Endothelial cell of umbilical vein (primary cell): ENCODE results near the gene MIB2. TPM values are rescaled to one million over a fixed set of nuclear protein-coding genes. Genes with fewer than 3 reads are reported as not detected.
A peak's percentile ranks its signal among the peaks of the same experiment; 100 is the strongest.

Source experiments
- BruUV-seq: library from RNA; stranded (reverse); fragments of 400-500 nt; replicated peaks from 2 replicates; lab custom pipeline; 2021; lab: Mats Ljungman, UMichigan
- CTCF ChIA-PET: fragments of 300-600, 350-600 bp; sonication (Branson Sonifier 250); formaldehyde crosslinking; loops from one replicate; lab custom pipeline; 2021; ENCODE audit warnings: antibody characterized with exemption, inconsistent platforms; lab: Charles Lee
- POLR2A ChIA-PET: fragments of 300-600, 350-600 bp; sonication (Branson Sonifier 250); formaldehyde crosslinking; loops from one replicate; lab custom pipeline; 2021; ENCODE audit warnings: antibody characterized with exemption, inconsistent platforms; lab: Charles Lee
- DNase-seq: peaks from one replicate; pipeline ENCODE4 v3.0.0-alpha.2; 2011; ENCODE audit warnings: low read depth, low spot score
- FAIRE-seq: peaks from 2 replicates; lab custom pipeline; 2011; peaks lifted over from hg19 to GRCh38; lab: Jason Lieb, UNC
- H2AFZ ChIP-seq: 2 replicates; pipeline ENCODE4 v1.6.0; 2012; ENCODE audit warnings: low read depth, low read length, control low read depth, inconsistent platforms
- H3K27ac ChIP-seq: 2 replicates; pipeline ENCODE4 v1.5.1; 2011; ENCODE audit warnings: low read depth, mild to moderate bottlenecking, control low read depth, low read length, moderate library complexity; ENCODE audit not compliant: insufficient read depth
- H3K27me3 ChIP-seq, 2 experiments: 2 replicates each; pipeline versions ENCODE4 v1.6.0 to v1.6.1; 2011; ENCODE audit warnings: low read length in 2 of 2, mixed read lengths in 1 of 2; ENCODE audit not compliant: control insufficient read depth in 2 of 2, insufficient read depth in 2 of 2
- H3K36me3 ChIP-seq, 2 experiments: 2 replicates in 1 of 2; 3 replicates in 1 of 2; pipeline ENCODE4 v1.5.1; 2011; ENCODE audit warnings: low read length in 2 of 2, mild to moderate bottlenecking in 1 of 2, moderate library complexity in 1 of 2; ENCODE audit not compliant: control insufficient read depth in 2 of 2, insufficient read depth in 2 of 2; ENCODE audit errors: extremely low read depth in 1 of 2
- H3K4me1 ChIP-seq: 3 replicates; pipeline ENCODE4 v1.5.1; 2011; ENCODE audit warnings: mild to moderate bottlenecking, low read length; ENCODE audit not compliant: control insufficient read depth, insufficient read depth; ENCODE audit errors: extremely low read depth
- H3K4me2 ChIP-seq: 2 replicates; pipeline ENCODE4 v1.6.1; 2011; ENCODE audit warnings: low read length, control low read depth, mixed read lengths; ENCODE audit not compliant: insufficient read depth
- H3K4me3 ChIP-seq, 3 experiments: fragments of 200-600 bp in 1 of 3; sonication (generic), shearing (Covaris generic) in 1 of 3; replicated peaks in 1 of 3; 2 replicates each; pipeline ENCODE4 v1.5.1; 2011 to 2016; ENCODE audit warnings: control low read depth in 3 of 3, low read length in 3 of 3, mild to moderate bottlenecking in 2 of 3, inconsistent platforms in 1 of 3, low read depth in 1 of 3, moderate library complexity in 1 of 3; ENCODE audit not compliant: insufficient read depth in 1 of 3
- H3K79me2 ChIP-seq: 2 replicates; pipeline ENCODE4 v1.6.0; 2012; ENCODE audit warnings: low read length, inconsistent platforms; ENCODE audit not compliant: control insufficient read depth, insufficient read depth
- H3K9ac ChIP-seq: replicated peaks from 2 replicates; pipeline ENCODE3; 2011; ENCODE audit warnings: low read length, control low read depth; ENCODE audit not compliant: insufficient read depth; ENCODE audit errors: extremely low read depth
- H3K9me1 ChIP-seq: replicated peaks from 3 replicates; pipeline ENCODE4 v1.6.0; 2011; ENCODE audit warnings: mild to moderate bottlenecking, low read length; ENCODE audit not compliant: control insufficient read depth, insufficient read depth; ENCODE audit errors: extremely low read depth
- H3K9me3 ChIP-seq: replicated peaks from 2 replicates; pipeline ENCODE4 v1.5.1; 2012; ENCODE audit warnings: low read length, inconsistent platforms; ENCODE audit not compliant: control insufficient read depth, insufficient read depth
- H4K20me1 ChIP-seq: replicated peaks from 2 replicates; pipeline ENCODE3; 2011; ENCODE audit warnings: mild to moderate bottlenecking, low read length; ENCODE audit not compliant: control insufficient read depth, insufficient read depth; ENCODE audit errors: extremely low read depth
- EZH2 ChIP-seq: IDR thresholded peaks from 2 replicates; pipeline ENCODE4 v1.6.1; 2012; ENCODE audit warnings: borderline replicate concordance, low read depth, mild to moderate bottlenecking, moderate library complexity, low read length, inconsistent platforms; ENCODE audit not compliant: severe bottlenecking
- FOS ChIP-seq: IDR thresholded peaks from 2 replicates; pipeline ENCODE4 v1.6.1; 2011; ENCODE audit warnings: mild to moderate bottlenecking, low read length, moderate library complexity, borderline replicate concordance; ENCODE audit not compliant: insufficient read depth
- GATA2 ChIP-seq: IDR thresholded peaks from 2 replicates; pipeline ENCODE4 v1.7.0; 2011; ENCODE audit warnings: low read depth, mild to moderate bottlenecking, moderate library complexity, mixed read lengths, low read length; ENCODE audit not compliant: insufficient read length, insufficient read depth
- JUN ChIP-seq: IDR thresholded peaks from 2 replicates; pipeline ENCODE4 v1.6.1; 2011; ENCODE audit warnings: borderline replicate concordance, low read depth; ENCODE audit not compliant: insufficient read length, insufficient read depth
- MAX ChIP-seq: IDR thresholded peaks from 2 replicates; pipeline ENCODE4 v1.6.1; 2011; ENCODE audit not compliant: insufficient read depth, insufficient read length
- MYC ChIP-seq: IDR thresholded peaks from one replicate; pipeline ENCODE4 v1.6.1; 2011; ENCODE audit warnings: mild to moderate bottlenecking, low read depth, low read length
- POLR2A ChIP-seq: IDR thresholded peaks from 2 replicates; pipeline ENCODE4 v1.6.1; 2012; ENCODE audit warnings: low read depth, mild to moderate bottlenecking, control low read depth, low read length
- POLR2AphosphoS5 ChIP-seq: IDR thresholded peaks from 2 replicates; pipeline ENCODE4 v1.6.1; 2012; ENCODE audit warnings: low read depth, mild to moderate bottlenecking, control low read depth, low read length, moderate library complexity; ENCODE audit not compliant: insufficient read depth
- dilution Hi-C: fragments of 300-500 bp; cut with MboI; formaldehyde crosslinking; loops from one replicate; pipeline ENCODE4 v1.15.0; 2019; ENCODE audit warnings: low sequenced_read_pairs; ENCODE audit not compliant: extremely low pct_ligation_motif_present
- intact Hi-C: fragments of 100-400 bp; cut with micrococcal nuclease; formaldehyde crosslinking; loops from one replicate; pipeline ENCODE4 v1.10.0; 2022
- polyA plus RNA-seq, 4 experiments: library from polyadenylated mRNA; depleted of rRNA in 3 of 4; stranded (reverse) in 3 of 4; unstranded in 1 of 4; fragments of >200 nt; gene quantifications; 2 replicates each; pipeline versions ENCODE4 v1.2.1 to v1.2.3, GENCODE V29; 2011 to 2012; ENCODE audit warnings: missing spikeins in 1 of 4
- total RNA-seq: library from RNA; stranded (reverse); gene quantifications from 2 replicates; pipeline ENCODE4 v1.2.3, GENCODE V29; 2021
- TF ChIP-seq, protein P1 (sequence below), 2 donors: IDR thresholded peaks; 1 replicate in 1 of 2; 2 replicates in 1 of 2; pipeline ENCODE4 v1.5.1; 2011; ENCODE audit warnings: low read length in 2 of 2, mild to moderate bottlenecking in 2 of 2, moderate library complexity in 2 of 2, control low read depth in 1 of 2, inconsistent platforms in 1 of 2, low read depth in 1 of 2; ENCODE audit not compliant: insufficient read depth in 1 of 2; ENCODE audit errors: extremely low read depth in 1 of 2

Gene MIB2
- total and polyA plus RNA-seq, 2 donors (not counting 3 experiments of a cell fraction or from before 2014, with no cell fraction given) = 25.9 to 45.0 TPM

DNA sequence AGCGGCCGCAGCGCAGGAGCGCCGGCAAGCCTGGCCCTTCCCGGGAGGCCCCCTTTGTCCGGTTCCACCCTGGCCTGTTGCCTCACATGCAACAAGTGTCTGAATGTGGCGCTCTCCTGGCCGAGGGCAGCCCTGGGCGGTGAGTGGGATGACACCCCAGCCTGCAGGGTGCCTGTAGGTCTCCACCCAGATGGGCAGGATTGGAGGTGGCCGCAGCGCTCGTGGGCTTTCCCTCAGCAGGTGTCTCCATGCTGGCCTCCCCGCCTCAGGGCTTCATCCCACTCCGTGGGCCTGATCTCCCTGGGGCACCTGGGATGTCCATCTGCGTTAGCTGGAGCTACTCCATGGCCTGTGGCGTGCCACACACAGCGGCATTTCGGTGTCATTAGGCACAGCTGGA lies 1.5 kb downstream of the MIB2 start:
- FAIRE-seq = no peak
- Histone ChIP-seq H3K4me3 (peak overlapping the region in 2 of 3 experiments; percentile 67 to 99), H3K9ac (peak overlapping the region; percentile 100), H3K9me3 (no peaks in the 10 kb centered on the region), H3K4me1 (peaks cover 16% of the 10 kb centered on the region), H3K79me2 (peaks cover 3% of the 10 kb centered on the region), H4K20me1 (no peaks in the 10 kb centered on the region), H3K36me3 (peaks cover 0 to 2% of the 10 kb centered on the region in 2 experiments), H3K9me1 (no peaks in the 10 kb centered on the region), H3K4me2 (peak overlapping the region; percentile 75), H2AFZ (no peak overlapping the region), H3K27ac (no peak overlapping the region), H3K27me3 (no peaks in the 10 kb centered on the region)
- TF ChIP-seq FOS = no peak
- no peak for TF ChIP-seq MYC
- TF ChIP-seq POLR2AphosphoS5 = no peak
- TF ChIP-seq MAX = no peak
- TF ChIP-seq GATA2 = no peak
- no peak for TF ChIP-seq EZH2
- no peak for TF ChIP-seq POLR2A
- no peak for TF ChIP-seq JUN
- TF ChIP-seq, protein P1, sequence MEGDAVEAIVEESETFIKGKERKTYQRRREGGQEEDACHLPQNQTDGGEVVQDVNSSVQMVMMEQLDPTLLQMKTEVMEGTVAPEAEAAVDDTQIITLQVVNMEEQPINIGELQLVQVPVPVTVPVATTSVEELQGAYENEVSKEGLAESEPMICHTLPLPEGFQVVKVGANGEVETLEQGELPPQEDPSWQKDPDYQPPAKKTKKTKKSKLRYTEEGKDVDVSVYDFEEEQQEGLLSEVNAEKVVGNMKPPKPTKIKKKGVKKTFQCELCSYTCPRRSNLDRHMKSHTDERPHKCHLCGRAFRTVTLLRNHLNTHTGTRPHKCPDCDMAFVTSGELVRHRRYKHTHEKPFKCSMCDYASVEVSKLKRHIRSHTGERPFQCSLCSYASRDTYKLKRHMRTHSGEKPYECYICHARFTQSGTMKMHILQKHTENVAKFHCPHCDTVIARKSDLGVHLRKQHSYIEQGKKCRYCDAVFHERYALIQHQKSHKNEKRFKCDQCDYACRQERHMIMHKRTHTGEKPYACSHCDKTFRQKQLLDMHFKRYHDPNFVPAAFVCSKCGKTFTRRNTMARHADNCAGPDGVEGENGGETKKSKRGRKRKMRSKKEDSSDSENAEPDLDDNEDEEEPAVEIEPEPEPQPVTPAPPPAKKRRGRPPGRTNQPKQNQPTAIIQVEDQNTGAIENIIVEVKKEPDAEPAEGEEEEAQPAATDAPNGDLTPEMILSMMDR (IDR thresholded peaks at IDR 0.05; ENCODE audit: extremely low read depth in 1 of 2, insufficient read depth in 1 of 2, low read depth in 1 of 2, low read length in 2 of 2) = no peak
- intact Hi-C loops (loop anchor here (5.0 kb wide), 1 partner anchor 105 kb away; the partner anchor contains the start of gene ATAD3A), dilution Hi-C loops (no loop called here)
- ChIA-PET POLR2A (no interaction called here), CTCF (no interaction called here)
- no TSS peak for BruUV-seq
- DNase-seq = no peak
